SK-N-SH treated with all-trans-retinoic acid at 6 μM for 48 hours (cell line): ENCODE measurements around the gene CDH4.

Experiments used
- ARNTL ChIP-seq: fragments of 450-650 bp; formaldehyde crosslinking; IDR thresholded peaks from 2 replicates; pipeline ENCODE4 v1.5.0; 2020; ENCODE audit warnings: low read depth, mild to moderate bottlenecking, moderate library complexity, borderline replicate concordance
- CREB5 ChIP-seq: fragments of 250-450 bp; sonication (Bioruptor Pico); IDR thresholded peaks from 2 replicates; pipeline ENCODE4 v1.5.1; 2020; ENCODE audit warnings: low read depth, mild to moderate bottlenecking, moderate library complexity
- CSDC2 ChIP-seq: fragments of 250-450 bp; sonication (Bioruptor Pico); IDR thresholded peaks from 2 replicates; pipeline ENCODE4 v1.5.0; 2020; ENCODE audit warnings: mild to moderate bottlenecking, moderate library complexity
- ESRRG ChIP-seq: fragments of 250-450 bp; sonication (Bioruptor Pico); IDR thresholded peaks from 2 replicates; pipeline ENCODE4 v1.6.1; 2021; ENCODE audit warnings: mild to moderate bottlenecking
- POU6F1 ChIP-seq: fragments of 250-450 bp; sonication (Bioruptor Pico); IDR thresholded peaks from 2 replicates; pipeline ENCODE4 v1.8.0; 2021; ENCODE audit warnings: low read depth, mild to moderate bottlenecking, moderate library complexity, borderline replicate concordance
- TOX ChIP-seq: fragments of 250-450 bp; sonication (Bioruptor Pico); IDR thresholded peaks from 2 replicates; pipeline ENCODE4 v1.8.0; 2021; ENCODE audit warnings: mild to moderate bottlenecking, moderate library complexity, borderline replicate concordance
- ZC3H10 ChIP-seq: fragments of 250-450 bp; sonication (Bioruptor Pico); IDR thresholded peaks from 2 replicates; pipeline ENCODE4 v1.5.1; 2021; ENCODE audit warnings: mild to moderate bottlenecking, moderate library complexity
- ZFP3 ChIP-seq: fragments of 250-450 bp; sonication (Bioruptor Pico); IDR thresholded peaks from 2 replicates; pipeline ENCODE4 v1.5.0; 2020; ENCODE audit warnings: mild to moderate bottlenecking, moderate library complexity
- ZFP30 ChIP-seq: fragments of 450-650 bp; formaldehyde crosslinking; IDR thresholded peaks from 2 replicates; pipeline ENCODE4 v1.5.0; 2022; ENCODE audit warnings: mild to moderate bottlenecking, moderate library complexity
- ZNF565 ChIP-seq: fragments of 450-650 bp; formaldehyde crosslinking; conservative IDR thresholded peaks from 2 replicates; pipeline ENCODE4 v1.5.0; 2020; ENCODE audit warnings: low read depth, mild to moderate bottlenecking, moderate library complexity
- TF ChIP-seq, protein P1 (sequence below): fragments of 250-450 bp; sonication (Bioruptor Pico); IDR thresholded peaks from 2 replicates; pipeline ENCODE4 v1.5.0; 2020; ENCODE audit warnings: mild to moderate bottlenecking, moderate library complexity
- TF ChIP-seq, protein P2 (sequence below): fragments of 250-450 bp; sonication (Bioruptor Pico); IDR thresholded peaks from 2 replicates; pipeline ENCODE4 v1.8.0; 2020; ENCODE audit warnings: mild to moderate bottlenecking, moderate library complexity, borderline replicate concordance

GRCh38 chr20:61571221-61571620 is 319.2 kb downstream of the CDH4 start:
- TF ChIP-seq ZNF565 (CRISPR knock-in tag) (no peak), ARNTL (CRISPR knock-in tag) (no peak), ZFP3 (CRISPR knock-in tag) (no peak), TOX (CRISPR knock-in tag) (no peak), ZC3H10 (CRISPR knock-in tag) (no peak), POU6F1 (no peak), ZFP30 (CRISPR knock-in tag) (no peak), CSDC2 (no peak), ESRRG (CRISPR knock-in tag) (no peak), CREB5 (CRISPR knock-in tag) (no peak)
- TF ChIP-seq, protein P1, sequence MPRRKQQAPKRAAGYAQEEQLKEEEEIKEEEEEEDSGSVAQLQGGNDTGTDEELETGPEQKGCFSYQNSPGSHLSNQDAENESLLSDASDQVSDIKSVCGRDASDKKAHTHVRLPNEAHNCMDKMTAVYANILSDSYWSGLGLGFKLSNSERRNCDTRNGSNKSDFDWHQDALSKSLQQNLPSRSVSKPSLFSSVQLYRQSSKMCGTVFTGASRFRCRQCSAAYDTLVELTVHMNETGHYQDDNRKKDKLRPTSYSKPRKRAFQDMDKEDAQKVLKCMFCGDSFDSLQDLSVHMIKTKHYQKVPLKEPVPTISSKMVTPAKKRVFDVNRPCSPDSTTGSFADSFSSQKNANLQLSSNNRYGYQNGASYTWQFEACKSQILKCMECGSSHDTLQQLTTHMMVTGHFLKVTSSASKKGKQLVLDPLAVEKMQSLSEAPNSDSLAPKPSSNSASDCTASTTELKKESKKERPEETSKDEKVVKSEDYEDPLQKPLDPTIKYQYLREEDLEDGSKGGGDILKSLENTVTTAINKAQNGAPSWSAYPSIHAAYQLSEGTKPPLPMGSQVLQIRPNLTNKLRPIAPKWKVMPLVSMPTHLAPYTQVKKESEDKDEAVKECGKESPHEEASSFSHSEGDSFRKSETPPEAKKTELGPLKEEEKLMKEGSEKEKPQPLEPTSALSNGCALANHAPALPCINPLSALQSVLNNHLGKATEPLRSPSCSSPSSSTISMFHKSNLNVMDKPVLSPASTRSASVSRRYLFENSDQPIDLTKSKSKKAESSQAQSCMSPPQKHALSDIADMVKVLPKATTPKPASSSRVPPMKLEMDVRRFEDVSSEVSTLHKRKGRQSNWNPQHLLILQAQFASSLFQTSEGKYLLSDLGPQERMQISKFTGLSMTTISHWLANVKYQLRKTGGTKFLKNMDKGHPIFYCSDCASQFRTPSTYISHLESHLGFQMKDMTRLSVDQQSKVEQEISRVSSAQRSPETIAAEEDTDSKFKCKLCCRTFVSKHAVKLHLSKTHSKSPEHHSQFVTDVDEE (CRISPR knock-in tag): no peak
- TF ChIP-seq, protein P2, sequence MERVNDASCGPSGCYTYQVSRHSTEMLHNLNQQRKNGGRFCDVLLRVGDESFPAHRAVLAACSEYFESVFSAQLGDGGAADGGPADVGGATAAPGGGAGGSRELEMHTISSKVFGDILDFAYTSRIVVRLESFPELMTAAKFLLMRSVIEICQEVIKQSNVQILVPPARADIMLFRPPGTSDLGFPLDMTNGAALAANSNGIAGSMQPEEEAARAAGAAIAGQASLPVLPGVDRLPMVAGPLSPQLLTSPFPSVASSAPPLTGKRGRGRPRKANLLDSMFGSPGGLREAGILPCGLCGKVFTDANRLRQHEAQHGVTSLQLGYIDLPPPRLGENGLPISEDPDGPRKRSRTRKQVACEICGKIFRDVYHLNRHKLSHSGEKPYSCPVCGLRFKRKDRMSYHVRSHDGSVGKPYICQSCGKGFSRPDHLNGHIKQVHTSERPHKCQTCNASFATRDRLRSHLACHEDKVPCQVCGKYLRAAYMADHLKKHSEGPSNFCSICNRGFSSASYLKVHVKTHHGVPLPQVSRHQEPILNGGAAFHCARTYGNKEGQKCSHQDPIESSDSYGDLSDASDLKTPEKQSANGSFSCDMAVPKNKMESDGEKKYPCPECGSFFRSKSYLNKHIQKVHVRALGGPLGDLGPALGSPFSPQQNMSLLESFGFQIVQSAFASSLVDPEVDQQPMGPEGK (CRISPR knock-in tag): no peak
